Fibroblast of skin of abdomen (primary cell): ENCODE results near the gene KCNIP1.

Experiments
- DNase-seq: peaks from one replicate; pipeline ENCODE4 v3.0.0-alpha.2; 2013

Gene KCNIP1

DNA sequence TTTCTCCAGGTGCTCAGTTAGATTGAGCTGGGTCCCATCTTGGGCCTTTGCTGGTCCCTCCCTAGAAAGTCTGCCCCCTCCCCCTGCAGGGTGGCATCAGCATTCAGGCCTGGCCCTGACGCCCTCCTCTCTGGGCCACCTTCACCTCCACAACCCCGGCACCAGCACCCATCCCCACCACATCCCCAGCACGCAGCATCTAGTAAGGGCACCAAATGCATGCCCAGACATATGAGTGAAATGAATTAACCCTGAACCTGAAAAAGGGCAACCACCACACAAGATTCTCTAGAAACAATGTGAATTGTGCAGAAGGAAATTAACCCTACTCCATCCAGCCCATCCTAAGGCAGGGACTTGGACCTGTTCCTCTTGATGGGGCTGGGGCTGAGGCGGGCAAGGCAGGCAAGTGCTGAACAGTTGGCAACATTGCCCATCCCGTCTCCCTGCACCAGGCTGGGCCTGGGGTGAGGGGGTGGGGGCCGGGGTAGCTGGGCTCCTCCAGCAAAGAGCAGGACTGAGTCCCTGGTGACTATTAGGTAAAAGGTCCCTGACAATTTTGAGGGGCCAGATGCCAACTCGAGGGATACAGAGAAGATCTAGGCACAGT, 125.9 kb downstream of the KCNIP1 start:
- no peak for DNase-seq

DNA sequence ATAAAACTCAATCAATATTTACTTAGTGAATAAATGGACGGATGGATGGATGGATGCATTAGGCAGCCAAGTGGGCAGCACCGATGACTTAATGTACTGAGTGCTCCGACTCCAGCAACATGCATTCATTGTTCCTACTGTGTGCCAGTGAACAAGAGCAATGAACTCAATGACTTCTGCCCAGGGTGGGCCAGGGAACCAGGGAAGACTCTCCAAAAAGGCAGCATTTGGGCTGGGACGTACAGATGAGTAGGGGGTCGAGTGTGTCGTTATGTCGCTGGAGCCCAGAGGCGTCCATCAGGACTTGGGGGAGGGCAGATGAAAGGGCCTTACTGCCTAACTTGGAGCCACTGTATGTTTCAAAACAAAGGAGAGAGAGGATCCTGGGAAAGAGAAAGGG, 126.4 kb downstream of the KCNIP1 start:
- no peak for DNase-seq

DNA sequence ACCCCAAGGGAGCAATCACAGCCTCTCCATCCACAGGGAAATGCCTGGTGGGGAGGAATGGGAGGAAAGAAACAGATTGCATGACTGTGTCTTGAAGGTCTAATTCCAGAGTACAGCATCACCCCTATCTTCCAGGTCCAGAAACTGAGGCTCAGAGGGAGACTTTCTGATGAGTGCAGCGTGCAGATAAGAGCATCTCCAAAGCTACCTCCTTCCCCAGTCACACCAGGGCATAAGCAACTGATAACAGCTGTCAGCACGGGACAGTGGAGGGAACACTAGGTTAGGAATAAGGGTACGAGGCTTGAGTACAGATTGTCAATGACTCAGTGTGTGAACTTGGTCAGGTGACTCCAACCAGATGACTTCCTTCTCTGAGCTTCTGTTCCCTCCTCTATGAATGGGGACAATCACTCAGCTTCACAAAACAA, 126.9 kb downstream of the KCNIP1 start:
- DNase-seq: no peak

DNA sequence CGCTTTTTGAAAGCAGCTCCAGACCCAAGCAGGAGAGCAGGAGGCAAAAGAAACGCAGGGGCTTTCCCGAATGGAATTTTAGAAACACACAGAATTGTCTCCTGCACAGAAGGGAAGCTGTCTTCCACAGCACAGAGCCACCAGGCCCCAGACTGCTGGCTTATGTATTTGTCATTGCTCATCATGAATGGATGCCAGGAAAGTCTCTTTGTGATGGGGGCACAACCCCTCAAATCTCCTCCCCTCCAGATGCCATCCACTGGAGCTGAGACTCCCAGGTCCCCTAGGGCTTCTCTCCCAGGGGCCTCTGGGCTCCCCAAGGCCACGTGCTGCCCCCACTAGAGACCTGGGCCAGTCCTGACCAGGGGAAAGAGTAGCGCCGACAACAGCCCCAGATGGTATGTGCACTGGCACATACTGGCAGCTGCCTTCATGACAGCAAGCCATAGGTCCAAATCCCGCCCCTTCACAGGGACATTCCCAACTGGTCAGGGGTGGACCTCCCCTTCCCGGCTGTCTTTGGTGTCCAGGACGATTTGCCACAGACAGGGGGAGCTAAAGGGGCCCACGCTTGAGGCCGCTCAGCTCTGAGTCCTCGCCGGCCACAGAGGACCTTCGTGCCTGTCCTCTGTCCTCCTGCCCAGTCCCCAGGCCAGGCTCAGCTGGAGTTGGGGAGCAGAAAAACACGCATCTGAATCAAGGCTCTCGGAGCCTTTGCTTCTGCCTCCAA, 127.8 kb downstream of the KCNIP1 start:
- peak; percentile 8 for DNase-seq

DNA sequence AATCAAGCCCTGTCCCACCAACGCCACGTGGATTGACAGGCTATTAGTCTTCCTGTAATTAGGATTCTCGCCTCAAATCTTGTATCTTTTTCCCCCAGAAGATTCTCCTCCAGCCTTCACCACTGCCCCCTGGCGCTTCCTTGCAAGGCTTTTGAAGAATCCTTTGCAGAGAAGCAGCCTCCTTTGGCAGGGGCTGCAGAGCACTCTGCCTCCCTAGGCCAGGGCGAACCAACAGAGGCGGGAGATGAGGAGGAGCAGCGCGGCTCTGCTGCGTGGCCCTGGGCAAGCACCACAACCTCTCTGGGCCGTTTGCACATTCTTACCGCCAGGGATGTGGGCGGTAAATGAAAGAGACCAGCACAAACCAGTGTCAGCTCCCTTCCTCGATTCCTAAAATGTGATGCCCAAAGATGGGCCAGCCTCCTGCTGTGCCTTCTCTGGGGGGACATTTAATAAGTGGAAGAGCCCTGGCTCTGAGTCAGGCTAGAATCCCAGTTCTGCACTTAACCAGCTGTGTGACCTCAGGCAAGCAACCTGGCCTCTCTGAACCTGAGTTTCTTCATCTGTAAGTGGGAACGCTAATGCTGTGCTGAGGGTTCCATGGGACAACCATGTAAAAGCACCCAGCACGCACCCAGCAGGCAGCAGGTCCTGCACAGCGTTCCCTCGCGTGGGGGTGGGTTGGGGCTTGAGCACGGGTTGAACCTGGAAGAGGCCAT, 128.6 kb downstream of the KCNIP1 start:
- DNase-seq: no peak

DNA sequence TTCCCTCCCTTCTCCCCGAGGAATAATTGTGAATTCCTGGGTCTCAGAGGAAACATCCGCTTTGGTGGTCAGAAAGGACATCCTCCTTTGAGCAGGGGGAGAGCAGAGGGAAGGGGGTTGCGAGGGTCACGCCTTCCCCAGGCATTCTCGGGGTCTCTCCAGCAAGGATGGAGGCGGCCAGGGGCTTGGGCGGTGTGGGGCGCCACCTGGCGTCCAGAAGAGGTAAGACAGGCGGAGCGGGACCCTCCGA, 129.1 kb downstream of the KCNIP1 start:
- no peak for DNase-seq

DNA sequence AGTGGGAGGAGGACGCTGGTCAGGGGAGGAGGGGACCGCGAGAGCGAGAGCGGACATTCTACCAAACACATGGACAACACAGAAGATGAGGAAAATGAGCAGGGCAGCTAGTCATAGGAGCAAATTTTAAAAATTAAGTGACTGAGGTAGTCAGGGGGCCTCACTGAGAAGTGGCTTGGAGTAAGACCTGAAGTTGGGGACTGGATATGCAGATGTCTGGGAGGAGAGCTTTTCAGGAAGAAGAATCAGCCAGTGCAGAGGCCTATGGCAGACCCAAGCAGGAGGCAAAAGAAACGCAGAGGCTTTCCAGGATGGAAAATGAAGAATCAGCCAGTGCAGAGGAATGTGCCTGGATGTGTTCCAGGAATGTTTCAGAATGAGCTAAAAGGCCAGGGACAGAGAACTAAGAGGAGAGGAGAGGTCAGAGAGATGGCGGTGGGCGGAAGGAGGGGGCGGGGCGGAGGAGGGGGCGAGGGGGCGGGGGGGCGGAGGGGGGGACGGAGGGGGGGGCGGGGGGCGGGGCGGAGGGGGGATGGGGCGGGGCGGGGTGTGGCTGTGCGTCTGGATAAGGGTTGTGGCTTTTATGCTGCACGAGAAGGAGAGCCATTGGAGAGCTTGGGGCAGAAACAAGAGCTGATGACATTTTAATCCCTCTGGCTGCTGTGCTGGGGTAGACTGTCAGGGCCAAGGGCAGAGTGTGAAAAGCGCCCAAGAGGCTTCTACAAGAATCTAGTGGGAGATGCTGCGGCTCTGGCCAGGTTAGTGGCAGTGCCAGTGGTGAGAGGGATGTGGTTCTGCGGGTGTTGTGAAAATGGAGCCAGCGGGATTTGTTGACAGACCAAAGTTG, 129.6 kb downstream of the KCNIP1 start:
- DNase-seq: peak; percentile 91

DNA sequence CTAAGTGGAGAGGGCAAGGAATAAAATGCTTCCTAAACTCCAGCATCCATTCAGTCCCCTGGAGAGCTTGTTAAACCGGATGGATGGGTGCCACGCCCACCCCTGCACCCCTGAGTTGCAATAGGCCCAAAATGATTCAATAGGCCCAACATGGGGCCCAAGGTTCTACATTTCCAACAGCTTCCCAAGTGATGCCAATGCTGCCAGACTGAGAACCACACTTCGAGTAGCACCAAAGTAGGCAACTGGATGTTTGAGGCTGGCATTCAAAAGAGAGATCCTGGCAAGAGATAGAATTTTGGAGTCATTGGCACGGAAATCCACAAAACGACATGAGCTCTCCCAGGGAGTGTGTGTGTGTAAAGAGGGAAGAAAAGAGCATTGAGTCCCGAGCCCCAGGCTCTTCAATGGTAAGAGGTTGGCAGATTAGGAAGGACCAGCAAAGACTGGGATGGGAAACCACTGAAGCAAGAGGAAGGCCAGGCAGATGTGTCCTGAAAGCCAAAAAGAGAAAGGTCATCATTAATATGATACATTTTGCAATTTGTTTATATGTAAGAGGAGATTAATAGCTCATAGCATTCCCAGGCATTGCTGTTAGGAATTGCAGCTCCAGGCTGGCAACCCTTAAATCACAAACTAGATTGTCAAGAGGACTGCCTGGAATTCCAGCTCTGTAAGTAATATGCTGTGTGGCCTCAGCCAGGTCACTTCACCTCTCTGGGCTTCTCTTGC, 130.6 kb downstream of the KCNIP1 start:
- no peak for DNase-seq

DNA sequence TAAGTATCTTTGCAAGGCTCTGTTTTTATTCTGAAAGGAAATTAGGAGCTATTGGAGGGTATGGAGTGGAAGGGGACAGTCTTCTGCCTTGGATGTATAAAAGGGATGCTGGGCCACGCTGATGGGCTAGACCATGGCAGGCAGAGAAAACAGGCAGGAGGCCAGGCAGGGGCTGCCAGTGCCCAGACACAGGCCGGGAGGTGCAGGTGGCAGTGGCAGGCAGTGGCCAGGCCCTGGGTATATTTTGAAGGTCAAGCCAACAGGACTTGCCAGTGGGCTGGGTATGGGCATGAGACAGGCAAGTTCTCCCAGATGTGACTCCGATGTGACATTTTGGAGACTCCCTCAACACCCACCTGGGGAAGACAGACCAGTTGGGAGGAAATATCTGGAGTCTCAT, 131.9 kb downstream of the KCNIP1 start:
- no peak for DNase-seq

DNA sequence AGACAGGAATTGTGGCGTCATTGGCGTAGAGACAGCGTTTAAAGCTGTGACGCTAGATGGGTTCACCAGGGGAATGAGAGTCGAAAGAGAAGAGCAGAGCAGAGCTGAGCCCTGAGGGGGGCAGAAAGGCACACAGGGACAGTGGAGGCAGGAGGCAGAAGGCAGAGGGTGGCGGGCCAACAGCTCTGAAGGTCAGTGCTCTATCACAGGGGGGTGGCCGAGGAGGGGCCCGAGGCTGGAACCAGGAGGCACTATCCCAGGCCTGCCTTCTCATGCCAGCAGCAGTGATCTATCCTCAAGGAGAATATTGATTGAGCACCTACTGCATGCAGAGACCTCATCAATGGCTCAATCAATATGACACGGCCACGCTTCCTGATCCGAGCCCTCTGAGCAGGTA, 132.4 kb downstream of the KCNIP1 start:
- DNase-seq: no peak

DNA sequence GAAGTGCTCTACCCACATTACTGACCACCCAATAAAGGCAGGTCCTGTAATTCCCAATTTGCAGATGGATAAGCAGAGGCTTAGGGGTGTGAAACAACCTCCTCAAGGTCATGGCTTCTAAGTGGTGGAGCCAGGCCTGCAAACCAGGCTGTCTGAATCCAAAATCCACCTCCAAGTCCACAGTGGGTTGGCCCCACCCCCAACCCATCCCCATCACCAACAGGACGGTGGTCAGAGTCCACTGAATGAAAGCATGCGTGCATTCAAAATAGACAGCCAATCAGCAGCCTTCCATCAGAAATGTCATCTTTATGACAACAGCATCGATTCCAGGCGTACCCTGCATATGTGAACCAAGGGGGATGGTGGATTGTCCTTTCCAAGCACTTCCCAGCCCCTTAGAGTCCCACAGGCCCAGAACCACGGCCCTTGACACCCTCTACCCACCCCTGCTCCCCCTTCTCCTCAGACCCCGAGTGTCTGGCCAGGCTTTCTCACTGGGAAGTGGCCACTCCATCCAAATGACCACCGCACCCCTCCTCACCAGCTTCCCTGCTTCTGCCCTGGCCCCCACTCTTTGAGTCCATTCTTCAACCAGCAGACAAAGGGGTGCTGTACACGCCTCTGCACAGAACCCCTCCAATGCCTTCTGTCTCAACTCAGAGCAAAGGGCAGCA, 133.1 kb downstream of the KCNIP1 start:
- DNase-seq: no peak

DNA sequence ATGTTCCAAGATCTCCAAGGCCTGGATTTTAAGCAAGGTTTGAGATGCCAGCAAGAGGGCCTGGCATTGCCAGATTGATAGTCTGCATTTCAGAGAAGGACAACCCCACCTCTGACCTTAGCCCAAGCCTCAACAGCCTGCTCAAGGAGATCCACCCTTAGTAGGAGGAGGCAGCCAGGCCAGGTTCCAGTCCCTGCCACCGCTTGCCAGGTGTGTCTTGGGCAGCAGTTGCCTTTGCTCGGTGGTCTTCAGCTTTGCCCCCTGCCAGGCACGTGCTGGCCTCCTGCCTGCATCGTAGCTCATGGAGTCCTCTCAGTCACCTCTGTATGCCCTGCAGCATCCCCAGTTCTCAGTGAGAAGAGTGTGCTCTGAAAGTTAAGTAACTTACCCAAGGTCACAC, 134.2 kb downstream of the KCNIP1 start:
- DNase-seq: no peak

DNA sequence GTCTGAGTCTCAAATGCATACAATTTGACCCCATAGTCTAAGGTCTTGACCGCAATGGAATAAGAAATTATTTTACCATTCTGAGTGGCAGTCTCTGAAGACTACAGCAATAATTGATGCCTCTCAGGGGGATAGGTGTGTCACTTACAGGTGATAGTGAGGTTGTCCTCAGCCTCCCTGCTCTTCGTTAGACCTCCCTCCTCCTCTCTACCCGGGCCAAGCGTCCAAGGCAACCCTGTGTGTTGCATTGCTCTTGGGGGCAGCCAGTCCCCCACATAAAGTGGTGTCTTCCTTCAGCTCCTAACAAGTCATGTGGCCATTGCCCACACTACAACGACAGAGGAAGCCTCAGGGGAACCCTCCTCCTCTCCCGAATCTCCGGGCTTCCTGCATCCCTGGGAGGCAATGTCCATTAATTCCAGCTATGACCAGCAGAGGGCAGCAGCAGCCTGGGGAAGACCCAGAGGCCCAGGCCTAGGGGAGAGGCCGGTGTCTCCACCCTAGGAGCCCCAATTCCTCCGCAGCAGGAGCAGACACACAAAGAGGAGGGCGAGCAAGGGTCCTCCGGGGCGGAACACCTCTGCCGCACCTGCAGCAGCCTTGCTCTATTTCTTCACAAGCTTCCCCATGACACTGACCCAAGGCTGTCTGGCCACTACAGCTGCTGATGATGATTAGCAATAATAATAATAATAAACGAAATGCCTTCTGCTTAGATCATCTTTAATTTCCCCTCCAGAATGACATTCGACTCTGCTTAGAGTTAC, 134.8 kb downstream of the KCNIP1 start:
- DNase-seq: peak; percentile 36

DNA sequence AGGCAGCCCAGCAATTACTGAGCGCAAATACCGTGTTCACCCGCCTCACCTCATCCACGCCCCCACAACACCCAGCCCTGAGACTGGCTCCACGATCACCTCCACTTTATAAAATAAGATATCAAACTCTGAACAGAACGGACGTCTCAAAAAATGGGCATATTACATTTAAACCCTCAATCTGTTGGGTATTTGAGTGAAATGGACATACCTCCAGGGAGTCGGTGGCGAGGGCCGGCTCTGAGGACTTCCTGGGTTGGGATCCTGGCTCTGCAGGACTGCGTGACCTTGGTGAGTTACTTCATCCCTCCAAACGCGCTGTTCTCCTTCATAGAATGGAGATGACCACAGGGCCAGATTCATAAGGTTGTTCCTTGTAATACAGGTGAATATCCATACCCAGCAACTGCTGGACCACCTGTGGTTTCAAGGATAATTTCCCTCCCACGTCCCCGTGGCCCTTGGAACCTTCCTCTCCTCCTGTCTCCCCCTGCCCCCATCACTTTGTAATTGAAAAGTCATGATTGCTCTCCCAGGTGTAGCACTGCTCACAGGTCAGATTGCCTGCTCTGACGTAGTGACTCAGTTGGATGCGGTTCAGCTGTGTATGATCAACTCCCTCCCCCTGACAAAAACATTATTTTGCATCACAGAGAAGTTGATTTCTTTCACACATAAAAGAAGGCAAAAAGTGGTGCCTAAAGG, 135.6 kb downstream of the KCNIP1 start:
- DNase-seq: no peak

DNA sequence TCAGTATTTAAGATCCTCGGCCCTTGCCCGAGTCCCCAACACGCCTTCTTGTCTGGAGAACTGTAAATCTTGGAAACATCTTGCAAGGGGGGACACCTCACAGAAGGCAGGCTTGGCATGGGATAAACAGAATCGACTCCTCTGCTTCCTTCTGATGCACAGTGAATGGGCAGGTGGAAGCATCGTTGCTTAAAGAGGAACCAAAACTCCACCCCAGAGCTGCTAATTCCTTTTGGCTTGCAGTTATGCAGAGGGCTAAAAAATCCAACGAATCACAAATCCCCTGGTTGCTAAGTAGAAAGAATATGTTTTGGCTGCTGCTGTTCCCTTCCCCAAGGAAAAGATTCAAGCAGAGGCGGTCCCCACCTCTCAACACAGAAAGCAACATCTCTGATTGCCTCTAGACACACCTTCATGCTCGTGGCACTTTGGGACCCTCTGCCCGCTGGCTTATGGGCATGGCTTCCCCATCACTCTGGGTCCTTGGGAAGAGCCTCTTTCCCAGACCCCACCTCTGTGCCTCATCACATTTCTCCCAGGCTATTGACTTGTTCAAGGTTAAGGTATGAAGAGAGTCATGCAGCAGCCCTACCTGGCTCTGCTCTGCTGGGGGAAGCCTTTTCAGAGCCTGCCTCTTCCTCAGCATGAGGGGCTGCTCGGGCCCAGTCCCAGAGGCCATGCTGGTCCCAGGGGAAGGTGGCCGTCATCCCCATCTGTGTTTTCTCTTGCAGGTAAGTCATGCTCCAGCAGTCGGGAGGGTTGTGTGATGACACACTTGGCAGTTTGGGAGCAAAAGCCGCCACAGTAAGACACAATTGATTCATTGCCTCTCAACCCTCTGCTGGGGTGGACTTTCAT, 137.1 kb downstream of the KCNIP1 start:
- DNase-seq: no peak

DNA sequence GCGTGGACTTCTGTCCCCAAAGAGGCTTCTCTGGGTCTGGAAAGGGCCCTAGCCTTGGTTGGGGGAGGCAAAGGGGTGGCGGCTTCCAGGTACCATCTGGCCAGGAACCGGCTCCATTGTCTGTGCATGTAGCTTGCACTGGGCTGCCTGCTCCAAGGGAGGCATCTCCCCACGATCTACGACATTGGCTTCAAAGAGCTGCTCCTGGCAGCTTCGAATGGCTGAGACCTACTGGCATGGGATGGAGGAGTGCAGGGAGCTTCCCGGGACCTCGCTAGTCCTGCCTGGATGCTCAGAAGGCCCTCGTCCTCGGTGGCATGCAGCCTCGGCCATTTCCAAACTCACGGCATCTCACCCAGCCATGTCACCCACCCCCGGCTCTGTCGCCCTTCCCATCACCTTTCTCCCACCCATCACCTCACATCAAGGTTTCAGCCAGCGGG, 137.8 kb downstream of the KCNIP1 start:
- no peak for DNase-seq

DNA sequence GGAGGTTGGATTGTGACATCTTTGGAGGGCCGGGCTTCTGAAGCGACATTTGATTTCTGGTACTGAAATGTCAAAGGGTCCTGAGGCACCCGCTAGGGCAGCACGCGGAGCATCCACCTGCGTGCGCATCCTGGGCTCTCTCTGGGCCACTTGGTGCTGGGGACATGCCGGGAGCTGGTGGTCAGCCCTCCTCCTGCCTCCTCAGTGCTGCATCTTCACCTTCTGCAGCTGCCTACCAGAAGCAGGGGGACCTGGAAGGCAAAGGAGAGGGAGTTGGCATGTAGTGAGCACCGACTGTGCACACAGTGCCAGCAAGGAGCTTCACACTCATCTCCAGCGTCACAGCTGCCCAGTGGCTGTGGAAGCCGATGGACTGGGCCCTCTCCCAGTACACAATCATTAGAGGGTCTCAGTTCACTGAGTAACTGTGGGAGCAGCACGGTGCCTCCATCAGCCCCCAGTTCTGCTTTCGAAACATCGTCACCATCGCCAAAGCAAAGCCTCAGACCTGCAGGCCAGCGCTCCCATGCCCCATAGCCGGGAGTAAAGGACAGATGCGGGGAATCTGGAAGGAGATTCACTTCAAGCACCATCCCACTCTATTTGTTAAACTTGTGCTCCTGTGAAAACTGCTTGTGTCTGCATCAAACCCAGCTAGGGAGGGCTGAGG, 138.4 kb downstream of the KCNIP1 start:
- no peak for DNase-seq

DNA sequence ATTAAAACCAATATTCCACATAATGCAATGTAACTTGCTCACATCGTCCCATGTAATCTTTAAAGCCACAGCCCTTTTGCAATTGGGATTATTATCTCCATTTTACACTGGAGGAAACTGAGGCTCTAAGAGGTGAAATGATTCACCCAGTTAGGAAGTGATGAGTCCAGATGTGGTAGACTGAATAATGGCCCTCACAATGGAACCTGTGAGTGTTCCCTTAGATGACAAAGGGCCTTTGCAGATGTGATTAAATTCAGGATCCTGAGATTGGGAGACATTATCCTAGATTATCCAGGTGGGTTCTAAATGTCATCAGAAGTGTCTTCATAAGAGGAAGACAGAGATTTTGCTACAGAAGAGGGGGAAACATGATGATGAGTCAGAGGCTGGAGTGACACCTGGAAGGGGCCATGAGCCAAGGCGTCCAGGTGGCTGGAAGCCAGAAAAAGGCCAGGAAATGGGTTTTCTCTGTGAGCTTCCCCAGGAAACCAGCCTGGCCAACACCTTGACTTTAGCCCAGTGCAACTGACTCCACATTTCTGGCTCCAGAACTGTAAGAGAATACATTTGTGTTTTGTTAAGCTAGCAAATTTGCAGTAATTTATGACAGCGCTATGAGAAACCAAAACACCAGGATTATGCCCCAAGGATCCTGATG, 139.1 kb downstream of the KCNIP1 start:
- no peak for DNase-seq
